GM12874 (cell line): ENCODE measurements around the gene KCNIP1.

Experiments used
- TF ChIP-seq, protein P1 (sequence below): IDR thresholded peaks from 2 replicates; pipeline ENCODE4 v1.5.1; 2011; ENCODE audit warnings: low read depth, mild to moderate bottlenecking, control low read depth, low read length, moderate library complexity; ENCODE audit not compliant: insufficient read depth

KCNIP1 gene

DNA sequence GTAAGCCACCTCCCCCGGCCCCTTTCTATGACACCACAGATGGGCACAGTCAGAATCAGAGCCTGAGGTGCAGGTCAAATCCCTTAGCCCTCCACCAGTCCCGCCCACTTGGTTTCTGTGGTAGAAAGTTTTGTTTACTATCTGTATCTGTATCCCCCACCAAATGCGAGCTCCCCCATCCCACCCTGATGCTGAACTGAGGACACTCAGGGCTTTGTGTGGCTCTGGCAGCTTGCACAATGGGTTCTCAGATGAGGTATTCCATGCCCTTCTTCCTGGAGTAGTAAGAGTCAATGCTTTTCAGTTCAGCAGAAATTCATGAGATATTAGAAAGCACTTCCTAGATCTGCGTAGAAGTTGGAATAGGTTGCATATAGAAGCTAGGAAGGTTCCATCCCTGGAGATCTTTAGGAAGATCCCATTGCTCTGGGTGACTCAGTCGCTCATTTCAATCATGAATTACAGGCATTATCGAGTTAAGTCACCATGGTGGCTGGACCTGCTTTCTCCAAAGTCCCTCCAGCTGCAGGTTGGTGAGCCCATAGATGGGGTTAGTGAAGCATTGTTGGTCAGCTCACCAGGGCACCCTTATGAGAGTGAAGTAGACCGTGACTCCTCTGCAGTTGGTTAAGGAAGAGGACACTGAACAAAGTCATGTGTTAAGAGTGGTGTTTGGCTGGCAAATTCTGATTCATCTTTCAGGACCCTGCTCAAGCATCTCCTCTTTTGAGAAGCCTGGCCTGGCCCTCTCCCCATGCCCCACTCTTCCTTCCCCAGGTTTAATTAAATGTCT is 10.6 kb upstream of the KCNIP1 start:
- TF ChIP-seq, protein P1, sequence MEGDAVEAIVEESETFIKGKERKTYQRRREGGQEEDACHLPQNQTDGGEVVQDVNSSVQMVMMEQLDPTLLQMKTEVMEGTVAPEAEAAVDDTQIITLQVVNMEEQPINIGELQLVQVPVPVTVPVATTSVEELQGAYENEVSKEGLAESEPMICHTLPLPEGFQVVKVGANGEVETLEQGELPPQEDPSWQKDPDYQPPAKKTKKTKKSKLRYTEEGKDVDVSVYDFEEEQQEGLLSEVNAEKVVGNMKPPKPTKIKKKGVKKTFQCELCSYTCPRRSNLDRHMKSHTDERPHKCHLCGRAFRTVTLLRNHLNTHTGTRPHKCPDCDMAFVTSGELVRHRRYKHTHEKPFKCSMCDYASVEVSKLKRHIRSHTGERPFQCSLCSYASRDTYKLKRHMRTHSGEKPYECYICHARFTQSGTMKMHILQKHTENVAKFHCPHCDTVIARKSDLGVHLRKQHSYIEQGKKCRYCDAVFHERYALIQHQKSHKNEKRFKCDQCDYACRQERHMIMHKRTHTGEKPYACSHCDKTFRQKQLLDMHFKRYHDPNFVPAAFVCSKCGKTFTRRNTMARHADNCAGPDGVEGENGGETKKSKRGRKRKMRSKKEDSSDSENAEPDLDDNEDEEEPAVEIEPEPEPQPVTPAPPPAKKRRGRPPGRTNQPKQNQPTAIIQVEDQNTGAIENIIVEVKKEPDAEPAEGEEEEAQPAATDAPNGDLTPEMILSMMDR = no peak

DNA sequence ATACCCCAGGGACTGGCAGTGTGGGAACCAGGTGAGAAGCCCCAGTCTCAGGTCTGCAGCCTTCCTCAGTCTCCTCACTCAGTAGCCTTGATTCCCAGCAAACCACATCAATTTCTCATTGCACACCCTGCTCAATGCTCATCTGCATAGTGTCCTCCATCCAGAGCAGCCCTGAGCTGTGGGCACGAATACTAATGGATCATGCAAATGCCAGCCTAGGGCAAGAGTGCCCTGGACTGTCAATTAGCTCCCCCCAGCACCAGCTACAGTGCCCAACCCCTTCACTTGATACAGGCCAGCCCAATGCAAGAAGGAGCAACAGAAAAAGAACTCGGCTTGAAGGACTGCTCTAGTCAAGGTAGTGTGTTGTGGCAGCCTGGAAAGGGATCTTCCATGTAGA is 9.8 kb upstream of the KCNIP1 start:
- TF ChIP-seq, protein P1 = no peak

DNA sequence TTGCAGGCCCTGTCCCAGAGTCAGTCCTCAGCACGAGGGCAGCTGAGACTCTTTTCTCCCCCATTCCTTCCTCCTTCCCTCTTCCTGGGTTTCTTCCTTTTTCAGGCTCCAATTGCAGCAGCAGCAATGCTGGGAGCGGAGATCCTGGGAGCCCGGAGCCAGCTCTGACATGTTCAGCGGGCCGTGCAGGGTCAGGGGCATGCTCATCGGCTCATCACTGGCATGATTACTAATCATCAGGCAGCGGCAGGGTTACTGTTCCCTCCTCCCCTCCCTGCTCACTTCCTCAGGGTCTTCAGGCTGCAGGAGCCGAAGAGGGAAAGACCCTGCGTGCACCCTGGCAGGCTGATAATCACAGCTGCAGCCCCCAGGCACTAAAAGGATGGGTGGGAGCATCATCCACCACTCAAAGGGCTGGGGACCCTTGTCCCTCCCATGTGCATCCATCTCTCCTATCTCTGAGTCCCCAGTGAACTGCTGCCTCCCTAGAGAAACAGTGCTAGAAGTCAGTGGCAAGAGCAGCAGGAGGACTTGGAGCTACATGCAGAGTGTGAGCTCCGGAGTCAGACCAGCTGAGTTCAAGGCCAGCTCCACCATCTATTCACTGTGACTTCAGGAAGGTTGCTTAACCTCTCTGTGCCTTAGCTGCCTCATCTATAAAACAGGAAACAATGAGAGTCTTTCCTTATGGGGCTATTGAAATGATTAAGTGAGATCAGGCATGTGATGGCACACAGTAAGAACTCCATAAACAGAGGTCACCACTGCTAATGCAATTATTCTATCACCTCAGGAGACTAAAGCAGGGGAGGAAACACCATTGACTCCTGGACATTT is 7.8 kb upstream of the KCNIP1 start:
- TF ChIP-seq, protein P1 = no peak

DNA sequence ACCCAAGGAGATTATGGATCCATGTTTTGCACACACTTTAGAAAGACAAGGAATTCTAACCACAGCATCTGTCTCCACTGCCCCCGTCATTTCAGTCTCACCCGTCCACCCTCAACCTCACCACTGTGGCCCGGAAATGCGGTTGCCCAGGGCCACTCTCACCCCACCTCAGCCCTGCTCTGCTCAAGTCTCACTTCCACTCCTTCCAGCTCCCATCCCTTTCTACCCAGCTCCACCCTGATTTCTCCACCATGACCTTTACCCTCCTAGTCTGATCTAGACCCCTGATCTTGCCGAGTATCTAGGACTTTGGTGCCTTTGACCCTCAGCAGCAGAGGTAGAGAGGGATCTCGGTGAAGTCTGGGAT is 7.2 kb upstream of the KCNIP1 start:
- TF ChIP-seq, protein P1 = no peak

DNA sequence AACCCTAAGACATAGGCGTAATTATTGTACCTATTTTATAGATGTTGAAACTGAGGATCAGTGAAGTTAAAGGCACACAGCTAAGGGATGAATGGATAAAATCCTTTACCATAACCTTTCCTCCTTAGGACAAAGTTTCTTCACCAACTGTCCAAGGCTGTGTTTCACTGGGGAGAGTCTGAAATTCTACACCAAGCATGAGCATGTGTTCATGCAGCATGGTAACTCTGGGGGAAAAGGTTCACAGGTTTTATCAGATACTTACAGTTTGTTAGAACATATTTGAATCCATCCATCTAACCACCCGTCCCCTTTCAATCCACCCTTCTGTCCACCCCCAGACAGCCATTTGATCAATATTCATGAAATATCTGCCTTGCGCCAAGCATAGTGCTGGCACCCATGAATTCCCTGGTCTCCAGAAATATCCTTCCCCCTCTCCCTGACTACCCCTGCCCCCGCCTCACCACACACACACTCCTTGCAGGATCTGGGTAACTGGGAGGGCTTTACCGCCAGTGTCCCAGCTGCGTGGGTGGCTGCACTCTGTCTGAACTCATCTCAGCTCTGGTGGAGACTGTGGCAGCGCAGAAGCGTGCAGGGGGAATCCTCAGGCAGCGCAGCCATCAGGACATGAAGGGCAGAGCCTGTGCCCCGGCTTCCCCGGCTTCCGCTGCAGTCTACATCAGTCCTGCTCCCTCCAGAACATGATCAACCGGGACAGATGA is 6.3 kb upstream of the KCNIP1 start:
- TF ChIP-seq, protein P1 = no peak

DNA sequence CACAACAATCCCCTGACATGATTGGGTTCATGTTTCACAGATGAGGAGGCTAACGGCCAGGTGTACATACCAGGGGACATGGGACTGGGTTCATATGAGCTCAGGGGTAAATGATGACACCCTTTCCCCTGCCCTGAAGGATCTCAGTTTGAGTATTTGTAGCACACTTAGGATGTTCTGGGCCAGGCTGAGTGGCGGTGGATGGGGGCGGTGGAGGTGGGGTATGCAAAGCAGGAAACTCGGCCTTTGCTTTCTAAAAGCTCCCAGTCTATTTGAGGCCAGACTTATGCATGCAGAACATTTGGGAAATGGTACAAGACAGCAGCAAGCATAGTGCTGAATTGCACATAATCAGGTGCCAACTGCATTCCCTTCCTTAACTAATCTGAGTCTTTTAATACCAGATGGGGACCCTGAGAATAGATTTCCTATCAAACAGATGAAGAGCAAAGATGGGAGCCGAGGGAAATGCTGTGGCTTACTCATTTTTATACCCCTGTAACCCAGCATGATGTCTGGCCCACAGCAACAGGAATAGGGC is 4.9 kb upstream of the KCNIP1 start:
- TF ChIP-seq, protein P1 = no peak

DNA sequence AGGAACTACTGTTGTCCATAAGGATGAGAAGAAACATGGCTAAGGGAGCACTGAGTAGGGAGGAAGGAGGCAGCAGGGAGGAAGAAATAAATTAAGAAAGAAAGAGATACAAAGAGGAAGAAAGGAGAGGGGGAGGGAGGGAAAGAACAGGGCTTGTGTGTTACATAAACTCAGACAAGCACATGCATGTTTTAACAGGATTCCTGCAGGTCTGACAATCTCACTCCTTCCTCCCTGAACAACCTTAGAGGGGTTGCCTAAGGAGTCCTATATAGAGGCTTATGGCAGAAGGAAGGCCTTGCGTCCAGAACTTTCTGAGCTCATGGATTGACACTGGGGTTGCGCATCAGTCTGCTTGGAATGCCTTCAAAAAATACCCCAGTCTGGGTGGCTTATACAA is 4.2 kb upstream of the KCNIP1 start:
- TF ChIP-seq, protein P1 = no peak
